ELF-1 (cell line): ENCODE measurements around the gene LAMC1.

Experiments
- DNase-seq: peaks from one replicate; pipeline ENCODE4 v3.0.0-alpha.2; 2016; ENCODE audit warnings: low read depth, low spot score

The LAMC1 gene

GRCh38 chr1:183023146-183023600, at the start of gene LAMC1:
TSS of gene LAMC1 (plus strand) at chr1:183023420. CDS start at chr1:183023717, 297 bp downstream.
- DNase-seq = peak; percentile 94

- no peak for DNase-seq
Observed at GRCh38 chr1:182974506-182975191, 48.6 kb upstream of the LAMC1 start.

- no peak for DNase-seq
Observed at GRCh38 chr1:182977480-182977879, 45.7 kb upstream of the LAMC1 start.

- no peak for DNase-seq
Observed at GRCh38 chr1:182978151-182978853, 44.9 kb upstream of the LAMC1 start.

GRCh38 chr1:182984138-182984537, 39.1 kb upstream of the LAMC1 start:
- no peak for DNase-seq

- DNase-seq = no peak
Observed at GRCh38 chr1:182984621-182985020, 38.6 kb upstream of the LAMC1 start.

- no peak for DNase-seq
Observed at GRCh38 chr1:182985876-182986275, 37.3 kb upstream of the LAMC1 start.

- no peak for DNase-seq
Observed at GRCh38 chr1:182990413-182991144, 32.6 kb upstream of the LAMC1 start.

- no peak for DNase-seq
Observed at GRCh38 chr1:182993746-182994145, 29.5 kb upstream of the LAMC1 start.

GRCh38 chr1:182995894-182996293, 27.3 kb upstream of the LAMC1 start:
- no peak for DNase-seq

GRCh38 chr1:182996816-182997215, 26.4 kb upstream of the LAMC1 start:
- no peak for DNase-seq

GRCh38 chr1:182998482-182998881, 24.7 kb upstream of the LAMC1 start:
- no peak for DNase-seq

- DNase-seq = no peak
Observed at GRCh38 chr1:183000167-183000962, 22.9 kb upstream of the LAMC1 start.

GRCh38 chr1:183002267-183002666, 21.0 kb upstream of the LAMC1 start:
- no peak for DNase-seq

GRCh38 chr1:183002797-183003196, 20.4 kb upstream of the LAMC1 start:
- DNase-seq = no peak

- DNase-seq = no peak
Observed at GRCh38 chr1:183003203-183003602, 20.0 kb upstream of the LAMC1 start.

GRCh38 chr1:183004141-183004540, 19.1 kb upstream of the LAMC1 start:
- DNase-seq = no peak

- DNase-seq = no peak
Observed at GRCh38 chr1:183011859-183012258, 11.4 kb upstream of the LAMC1 start.

GRCh38 chr1:183012301-183012994, 10.8 kb upstream of the LAMC1 start:
- no peak for DNase-seq

- no peak for DNase-seq
Observed at GRCh38 chr1:183019139-183019740, 4.0 kb upstream of the LAMC1 start.

- DNase-seq = no peak
Observed at GRCh38 chr1:183019860-183020259, 3.4 kb upstream of the LAMC1 start.
